ENCODE measurements around the gene ARHGAP33.
"Not testable (repeated sequence)": the region's sequence is repeated elsewhere in the genome, so short reads cannot be mapped to it uniquely, and the experiment has no call there.

Gene ARHGAP33

DNA sequence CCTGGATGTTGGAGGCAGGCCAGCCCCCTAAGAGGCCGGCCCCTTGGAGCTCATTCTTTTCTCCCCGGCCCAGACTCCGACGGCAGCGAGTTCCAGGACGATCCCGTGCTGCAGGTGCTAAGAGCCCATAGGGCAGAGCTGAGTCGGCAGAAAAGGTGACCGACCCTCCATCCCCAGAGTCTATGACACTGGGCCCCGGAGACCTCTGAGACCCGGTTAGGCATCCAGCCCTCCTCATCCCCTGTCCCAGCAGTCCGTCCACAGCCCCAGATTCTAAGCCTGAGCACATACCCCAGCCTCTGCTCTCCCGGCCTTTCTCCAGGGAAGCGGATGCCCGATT, 7.3 kb upstream of the ARHGAP33 start:
- no peak overlapping the region for H3K4me3 ChIP-seq (ENCODE audit: severe bottlenecking)
- ATAC-seq (ENCODE audit: low read depth) (no peak), DNase-seq (ENCODE audit: low spot score) (peak; percentile 40)
- peaks cover 2% of the 10 kb centered on the region for H3K9me3 ChIP-seq (ENCODE audit: severe bottlenecking)
- H3K36me3 ChIP-seq (ENCODE audit: low read depth), result peaks cover 18% of the 10 kb centered on the region
- no peaks in the 10 kb centered on the region for H3K4me1 ChIP-seq (ENCODE audit: insufficient read depth, poor library complexity, severe bottlenecking)
- TF ChIP-seq, protein P1, sequence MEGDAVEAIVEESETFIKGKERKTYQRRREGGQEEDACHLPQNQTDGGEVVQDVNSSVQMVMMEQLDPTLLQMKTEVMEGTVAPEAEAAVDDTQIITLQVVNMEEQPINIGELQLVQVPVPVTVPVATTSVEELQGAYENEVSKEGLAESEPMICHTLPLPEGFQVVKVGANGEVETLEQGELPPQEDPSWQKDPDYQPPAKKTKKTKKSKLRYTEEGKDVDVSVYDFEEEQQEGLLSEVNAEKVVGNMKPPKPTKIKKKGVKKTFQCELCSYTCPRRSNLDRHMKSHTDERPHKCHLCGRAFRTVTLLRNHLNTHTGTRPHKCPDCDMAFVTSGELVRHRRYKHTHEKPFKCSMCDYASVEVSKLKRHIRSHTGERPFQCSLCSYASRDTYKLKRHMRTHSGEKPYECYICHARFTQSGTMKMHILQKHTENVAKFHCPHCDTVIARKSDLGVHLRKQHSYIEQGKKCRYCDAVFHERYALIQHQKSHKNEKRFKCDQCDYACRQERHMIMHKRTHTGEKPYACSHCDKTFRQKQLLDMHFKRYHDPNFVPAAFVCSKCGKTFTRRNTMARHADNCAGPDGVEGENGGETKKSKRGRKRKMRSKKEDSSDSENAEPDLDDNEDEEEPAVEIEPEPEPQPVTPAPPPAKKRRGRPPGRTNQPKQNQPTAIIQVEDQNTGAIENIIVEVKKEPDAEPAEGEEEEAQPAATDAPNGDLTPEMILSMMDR (IDR thresholded peaks at IDR 0.05; ENCODE audit: poor library complexity, severe bottlenecking), result no peak
- H3K27ac ChIP-seq (ENCODE audit: poor library complexity, severe bottlenecking), result no peak overlapping the region
- H3K27me3 ChIP-seq (ENCODE audit: insufficient read depth, poor library complexity, severe bottlenecking), result no peaks in the 10 kb centered on the region

DNA sequence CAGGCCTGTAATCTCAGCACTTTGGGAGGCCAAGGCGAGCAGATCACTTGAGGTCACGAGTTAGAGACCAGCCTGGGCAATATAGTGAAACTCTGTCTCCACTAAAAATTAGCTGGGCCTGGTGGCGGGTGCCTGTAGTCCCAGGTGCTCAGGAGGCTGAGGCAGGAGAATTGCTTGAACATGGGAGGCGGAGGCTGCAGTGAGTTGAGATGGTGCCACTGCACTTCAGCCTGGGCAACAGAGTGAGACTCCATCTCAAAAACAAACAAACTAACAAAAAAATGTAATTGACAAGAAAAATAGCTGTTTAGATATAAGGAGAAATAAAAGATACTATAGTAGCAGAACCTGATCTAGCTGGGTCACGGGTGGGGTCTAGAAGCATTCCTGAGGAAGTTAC, 3.0 kb upstream of the ARHGAP33 start:
- H3K36me3 ChIP-seq (ENCODE audit: low read depth); H3K4me3 ChIP-seq (ENCODE audit: severe bottlenecking); ATAC-seq (ENCODE audit: low read depth); H3K9me3 ChIP-seq (ENCODE audit: severe bottlenecking); H3K27ac ChIP-seq (ENCODE audit: poor library complexity, severe bottlenecking); H3K4me1 ChIP-seq (ENCODE audit: insufficient read depth, poor library complexity, severe bottlenecking); DNase-seq (ENCODE audit: low spot score); H3K27me3 ChIP-seq (ENCODE audit: insufficient read depth, poor library complexity, severe bottlenecking): not testable (repeated sequence)

DNA sequence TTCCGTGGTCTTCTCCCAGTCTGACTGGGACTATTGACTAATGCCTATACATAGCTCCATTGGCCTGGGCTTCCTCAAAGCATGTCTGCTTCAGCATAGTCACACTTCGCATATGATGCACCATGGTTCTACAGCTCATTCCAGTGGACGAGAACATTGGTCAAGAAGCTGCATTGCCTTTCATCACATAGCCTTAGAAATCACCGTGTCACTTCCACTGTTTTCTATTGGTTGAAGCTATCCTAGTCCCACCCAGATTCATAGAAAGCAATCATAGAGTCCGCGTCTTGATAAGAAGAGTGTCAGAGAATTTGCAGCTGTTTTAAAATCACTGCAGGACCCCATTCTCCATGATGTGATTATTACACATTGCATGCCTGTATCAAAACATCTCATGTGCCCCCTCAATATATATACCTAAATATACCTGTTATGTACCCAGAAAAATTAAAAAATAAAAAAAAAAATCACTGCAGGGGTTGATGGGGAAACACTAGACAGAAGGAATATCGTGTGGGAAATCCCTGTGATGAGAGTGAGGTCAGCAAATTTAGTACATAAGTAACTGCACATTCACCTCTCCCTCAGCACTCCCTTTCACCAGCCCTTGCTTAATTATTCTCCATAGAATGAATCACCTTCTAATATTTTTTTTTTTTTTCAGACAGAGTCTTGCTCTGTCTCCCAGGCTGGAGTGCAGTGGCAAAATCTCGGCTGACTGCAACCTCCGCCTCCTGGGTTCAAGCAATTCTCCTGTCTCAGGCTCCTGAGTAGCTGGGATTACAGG, 2.2 kb upstream of the ARHGAP33 start:
- Histone ChIP-seq H3K27me3 (ENCODE audit: insufficient read depth, poor library complexity, severe bottlenecking) (no peaks in the 10 kb centered on the region), H3K4me3 (ENCODE audit: severe bottlenecking) (no peak overlapping the region), H3K4me1 (ENCODE audit: insufficient read depth, poor library complexity, severe bottlenecking) (peaks cover 3% of the 10 kb centered on the region), H3K36me3 (ENCODE audit: low read depth) (no peaks in the 10 kb centered on the region), H3K27ac (ENCODE audit: poor library complexity, severe bottlenecking) (no peak overlapping the region), H3K9me3 (ENCODE audit: severe bottlenecking) (peaks cover 2% of the 10 kb centered on the region)
- DNase-seq (ENCODE audit: low spot score) (no peak), ATAC-seq (ENCODE audit: low read depth) (no peak)
- TF ChIP-seq, protein P1 (IDR thresholded peaks at IDR 0.05; ENCODE audit: poor library complexity, severe bottlenecking), result no peak

DNA sequence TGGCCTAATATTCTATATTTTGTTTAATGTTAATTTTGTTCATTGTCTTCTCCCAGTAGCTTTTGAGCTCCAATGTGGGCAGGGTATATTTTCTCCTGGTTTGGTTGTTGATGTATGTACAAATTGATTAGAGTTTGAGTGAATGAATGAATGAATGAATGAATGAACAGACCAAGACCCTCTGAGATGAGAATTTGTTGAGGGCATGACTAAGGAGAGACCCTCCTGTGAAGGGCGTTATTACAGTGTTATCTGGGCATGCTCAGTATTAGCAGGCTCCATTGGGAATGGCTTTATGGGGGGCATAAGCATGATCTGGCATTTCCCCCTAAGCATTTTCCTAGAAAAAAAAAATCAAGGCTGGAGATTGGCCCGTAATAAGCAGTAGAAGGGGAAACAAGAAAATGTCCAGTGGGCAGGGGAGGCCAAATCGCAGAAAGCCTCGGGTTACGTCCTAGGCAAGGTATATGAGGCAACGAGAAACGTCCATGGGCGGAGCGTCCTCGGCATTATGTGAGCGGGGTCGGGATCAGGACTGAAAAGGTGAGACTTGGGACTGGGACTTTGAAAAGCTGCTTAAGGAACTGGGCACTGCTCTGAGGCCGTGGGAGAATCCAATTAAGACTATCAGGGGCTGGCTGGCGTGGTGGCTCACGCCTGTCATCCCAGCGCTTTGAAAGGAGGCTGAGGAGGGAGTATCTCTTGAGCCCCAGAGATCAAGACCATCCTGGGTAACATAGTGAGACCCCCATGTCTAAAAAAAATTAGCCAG, 904 bp upstream of the ARHGAP33 start:
- H3K27ac ChIP-seq (ENCODE audit: poor library complexity, severe bottlenecking), result no peak overlapping the region

DNA sequence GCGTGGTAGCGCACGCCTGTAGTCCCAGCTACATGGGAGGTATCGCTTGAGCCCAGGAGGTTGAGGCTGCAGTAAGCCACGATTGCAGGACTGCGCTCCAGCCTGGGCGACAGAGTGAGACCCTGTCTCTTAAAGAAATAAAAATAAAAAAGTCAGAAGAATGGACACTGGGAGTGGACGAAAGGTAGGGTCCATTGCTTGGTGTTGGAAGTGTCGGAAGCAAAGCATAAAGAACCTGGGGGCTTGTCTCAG, 392 bp upstream of the ARHGAP33 start:
- H3K4me1 ChIP-seq (ENCODE audit: insufficient read depth, poor library complexity, severe bottlenecking), result peaks cover 3% of the 10 kb centered on the region
- peak overlapping the region; percentile 63 for H3K4me3 ChIP-seq (ENCODE audit: severe bottlenecking)
- H3K27me3 ChIP-seq (ENCODE audit: insufficient read depth, poor library complexity, severe bottlenecking), result no peaks in the 10 kb centered on the region
- ATAC-seq (ENCODE audit: low read depth) (no peak), DNase-seq (ENCODE audit: low spot score) (no peak)
- TF ChIP-seq, protein P1 (IDR thresholded peaks at IDR 0.05; ENCODE audit: poor library complexity, severe bottlenecking), result no peak
- H3K9me3 ChIP-seq (ENCODE audit: severe bottlenecking), result peaks cover 2% of the 10 kb centered on the region
- H3K36me3 ChIP-seq (ENCODE audit: low read depth), result no peaks in the 10 kb centered on the region
- H3K27ac ChIP-seq (ENCODE audit: poor library complexity, severe bottlenecking), result no peak overlapping the region

More for the DNA sequence above, 904 bp upstream of the ARHGAP33 start:
- TF ChIP-seq, protein P1 (IDR thresholded peaks at IDR 0.05; ENCODE audit: poor library complexity, severe bottlenecking), result no peak
- H3K4me1 ChIP-seq (ENCODE audit: insufficient read depth, poor library complexity, severe bottlenecking), result peaks cover 3% of the 10 kb centered on the region
- DNase-seq (ENCODE audit: low spot score), result no peak
- H3K36me3 ChIP-seq (ENCODE audit: low read depth), result no peaks in the 10 kb centered on the region
- no peaks in the 10 kb centered on the region for H3K27me3 ChIP-seq (ENCODE audit: insufficient read depth, poor library complexity, severe bottlenecking)
- H3K9me3 ChIP-seq (ENCODE audit: severe bottlenecking), result peaks cover 2% of the 10 kb centered on the region
- ATAC-seq (ENCODE audit: low read depth), result no peak
- H3K4me3 ChIP-seq (ENCODE audit: severe bottlenecking), result peak overlapping the region; percentile 63
